ENCODE data around the gene PIGA.

GRCh38 chrX:15320297-15320696 lies 15.0 kb downstream of the PIGA start:
- TF ChIP-seq POLR2A (IDR thresholded peaks at IDR 0.05) (no peak), POLR2AphosphoS5 (IDR thresholded peaks at IDR 0.05) (no peak)
